GM20431 (cell line): ENCODE data around the gene NBDY.

Source experiments
- in situ Hi-C: fragments of 300-500 bp; cut with MseI, MboI; formaldehyde crosslinking; loops from one replicate; pipeline ENCODE4 v1.15.0; 2020; ENCODE audit warnings: low sequenced_read_pairs; ENCODE audit not compliant: unreplicated experiment

Gene NBDY

DNA sequence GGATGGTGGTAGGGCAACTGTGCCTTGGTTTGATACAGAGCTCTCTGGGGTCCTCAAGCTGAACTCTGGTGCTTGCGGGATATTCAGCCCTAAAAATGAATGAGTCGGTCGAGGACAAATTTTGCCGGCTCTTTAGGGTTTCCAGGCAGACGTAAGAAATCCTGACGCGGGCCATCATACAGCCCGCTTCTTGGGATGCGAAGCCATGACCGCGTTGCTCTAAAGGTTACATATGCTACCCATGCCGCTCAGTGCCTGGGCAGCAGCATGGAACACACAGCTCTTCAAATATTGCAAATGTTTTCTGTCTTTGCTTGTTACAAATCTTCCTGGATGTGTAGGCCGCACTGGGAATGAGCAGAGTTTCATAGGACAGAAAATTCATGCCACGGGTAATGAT is 55.6 kb downstream of the NBDY start:
- in situ Hi-C loops, result no loop called here

DNA sequence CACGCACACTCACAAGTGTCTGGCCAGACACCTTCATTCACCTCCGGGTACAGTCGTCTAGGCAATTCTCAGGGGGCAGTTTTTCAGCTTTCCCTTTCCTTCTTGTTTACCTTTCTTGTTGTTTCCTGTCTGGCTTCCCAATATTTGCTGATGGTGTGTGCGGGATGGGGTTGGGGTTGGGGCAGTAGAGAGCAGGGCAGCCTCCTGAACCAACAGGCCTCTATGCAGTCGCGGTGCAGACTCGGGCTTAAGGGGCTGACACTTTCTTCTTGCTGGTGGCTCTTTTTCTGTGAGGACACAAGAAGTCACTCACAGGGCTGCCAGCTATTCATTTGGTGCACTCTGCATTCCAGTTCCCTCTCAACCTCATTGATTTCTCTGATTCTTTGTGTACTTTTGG is 56.4 kb downstream of the NBDY start:
- in situ Hi-C loops, result no loop called here

DNA sequence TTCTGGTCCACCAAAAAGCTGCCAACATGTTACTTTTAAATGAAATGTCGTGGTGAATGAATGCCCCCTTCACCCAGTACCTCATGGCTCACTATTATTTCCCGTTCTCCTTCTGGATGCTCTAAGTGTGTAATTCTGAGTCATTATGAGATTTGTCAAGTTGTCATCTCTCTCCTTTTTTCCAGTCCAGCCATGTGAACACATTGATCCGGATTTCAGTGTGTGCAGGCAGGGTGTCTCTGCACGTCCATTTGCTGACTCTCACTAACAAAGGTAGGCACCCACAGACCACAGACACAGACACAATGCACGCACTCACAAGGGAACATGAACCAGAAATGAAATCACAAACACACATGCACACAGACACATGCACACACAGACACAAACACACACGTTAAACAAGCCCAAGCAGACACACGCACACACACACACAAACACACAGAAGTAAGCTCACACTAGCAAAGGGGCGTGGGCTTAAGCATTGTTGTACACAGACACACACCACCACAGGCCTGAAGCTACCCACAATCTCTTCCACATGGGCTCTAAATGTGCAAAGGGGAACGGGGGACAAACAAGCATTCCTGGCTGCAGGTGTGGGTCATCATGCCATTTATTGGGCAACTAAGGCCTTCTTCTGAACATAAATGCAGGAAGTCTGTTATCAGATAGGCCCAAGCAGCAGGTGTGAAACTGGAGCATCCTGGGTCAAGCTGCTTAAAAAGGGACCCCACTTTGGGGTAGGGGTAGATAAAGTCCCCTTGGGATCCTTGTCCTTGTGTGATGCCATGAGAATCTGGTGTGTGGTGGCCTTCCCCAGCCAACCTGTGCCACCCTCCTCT is 58.1 kb downstream of the NBDY start:
- in situ Hi-C loops, result no loop called here

DNA sequence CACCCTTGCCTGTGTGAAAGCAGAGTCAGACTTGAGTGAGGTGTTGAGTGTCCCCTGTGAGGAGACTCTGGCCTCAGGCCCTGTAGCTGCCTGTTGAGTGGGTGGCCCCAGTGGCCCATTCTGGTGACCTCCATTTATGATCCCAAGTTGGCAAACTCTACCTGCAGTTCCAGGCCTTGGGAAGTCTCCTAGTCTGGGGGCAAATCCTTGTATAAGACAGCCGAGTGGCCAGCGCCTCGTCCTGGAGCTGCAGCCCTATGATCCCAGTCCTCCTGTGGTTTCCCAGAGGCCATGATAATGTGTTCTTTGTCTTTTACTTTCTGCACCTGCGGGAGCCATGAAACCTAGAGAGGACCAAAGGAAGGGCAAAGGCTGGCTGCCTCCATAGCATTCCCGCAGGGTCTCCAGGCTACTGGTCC is 58.7 kb downstream of the NBDY start:
- in situ Hi-C loops, result no loop called here

DNA sequence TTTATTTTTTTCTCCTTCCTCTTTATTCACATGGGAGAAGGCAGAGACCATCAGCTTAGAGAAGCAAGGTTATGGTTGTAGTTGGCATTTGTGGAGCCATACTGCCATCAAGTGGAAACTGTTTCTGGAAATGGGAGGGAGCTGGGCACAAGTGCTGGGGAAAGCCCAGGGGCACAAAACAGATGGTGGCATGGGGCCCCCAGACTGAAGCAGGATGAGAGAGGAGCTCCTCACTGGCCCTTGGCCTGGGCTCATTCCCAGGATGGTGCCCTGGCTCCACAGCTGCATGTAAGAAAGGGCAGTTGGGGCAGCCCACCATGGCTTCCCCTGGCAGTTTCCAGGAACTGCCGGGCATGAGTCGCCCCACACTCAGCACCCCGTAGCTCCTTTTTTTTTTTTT is 59.2 kb downstream of the NBDY start:
- in situ Hi-C loops, result no loop called here

DNA sequence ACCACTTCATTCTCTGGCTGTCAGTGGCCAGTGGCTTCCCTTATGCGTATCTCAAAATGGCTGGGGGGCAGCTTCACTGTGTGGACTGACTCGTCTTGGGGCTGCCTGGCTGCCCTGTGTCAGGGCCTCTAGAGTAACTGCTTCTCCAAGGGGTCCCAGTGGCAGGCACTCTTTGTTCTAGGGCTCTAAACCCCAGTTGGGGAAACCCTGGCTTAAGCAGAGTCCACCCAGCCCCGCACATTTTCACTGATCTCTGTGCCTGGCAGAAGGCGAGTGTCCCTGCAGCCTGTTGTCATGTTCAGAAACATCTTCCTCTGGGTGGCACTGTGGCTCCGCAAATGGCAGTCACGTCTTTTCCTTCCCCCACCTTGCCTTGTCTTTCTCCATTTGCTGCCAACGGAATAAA is 59.7 kb downstream of the NBDY start:
- in situ Hi-C loops, result no loop called here

DNA sequence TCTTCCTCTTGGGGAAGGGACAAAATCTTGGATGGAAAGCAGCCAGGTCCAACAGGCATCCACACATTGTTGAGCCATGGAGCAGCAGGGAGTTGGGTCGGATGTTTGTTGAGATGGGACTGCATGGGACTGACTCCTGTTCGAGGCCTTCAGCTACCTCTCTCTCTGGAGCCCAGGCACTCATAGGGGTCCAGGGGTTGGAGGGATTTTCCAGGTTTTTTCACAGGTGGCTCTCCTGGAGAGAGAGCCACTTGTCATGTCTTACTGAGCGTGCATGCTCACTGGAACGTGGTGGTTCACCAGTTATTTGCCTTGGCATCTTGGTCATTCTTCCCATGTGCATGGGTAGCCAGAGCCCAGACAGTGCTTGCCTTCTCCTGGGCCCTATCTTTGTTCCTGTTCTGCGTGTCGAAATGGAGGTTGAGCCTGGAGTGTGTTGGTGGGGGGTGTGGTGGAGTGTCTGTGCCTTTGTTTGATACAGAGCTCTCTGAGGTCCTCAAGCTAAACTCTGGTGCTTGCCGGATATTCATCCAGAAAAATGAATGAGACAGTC is 60.6 kb downstream of the NBDY start:
- in situ Hi-C loops, result no loop called here

DNA sequence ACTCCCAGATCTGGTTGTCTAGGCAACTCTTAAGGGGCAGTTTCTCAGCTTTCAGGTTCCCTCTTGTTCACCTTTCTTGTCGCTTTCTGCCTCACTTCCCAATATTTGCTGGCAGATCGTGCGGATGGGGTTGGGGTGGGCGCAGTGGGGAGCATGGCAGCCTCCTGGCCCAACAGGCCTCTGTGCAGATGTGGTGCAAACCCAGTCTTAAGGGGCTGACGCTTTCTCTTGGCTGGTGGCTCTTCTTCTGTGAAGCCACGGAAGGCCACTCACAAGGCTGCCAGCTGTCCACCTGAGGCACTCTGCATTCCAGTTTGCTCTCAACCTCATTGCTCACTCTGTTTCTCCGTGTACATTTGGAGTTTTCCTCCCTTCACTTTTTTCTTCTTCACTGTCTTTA is 61.7 kb downstream of the NBDY start:
- in situ Hi-C loops, result no loop called here

DNA sequence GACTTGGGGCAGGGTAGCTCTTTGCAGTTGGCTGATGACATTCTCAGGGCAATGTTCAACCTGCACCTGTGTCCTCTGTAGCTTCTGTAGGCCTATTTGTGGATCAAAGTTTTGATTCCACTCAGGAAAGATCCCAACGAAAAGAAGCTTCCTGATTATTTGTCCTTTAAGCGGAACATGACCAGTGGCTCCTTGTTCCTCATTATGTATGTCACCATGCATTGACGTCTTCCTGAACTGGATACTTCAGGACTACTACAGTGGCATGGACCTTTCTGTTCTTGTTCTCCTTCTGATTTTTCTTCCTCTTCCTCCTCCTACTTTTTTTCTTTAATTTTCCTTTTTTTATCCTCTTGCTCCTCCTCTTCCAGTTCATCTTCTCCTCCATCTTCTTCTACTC is 62.4 kb downstream of the NBDY start:
- in situ Hi-C loops, result no loop called here

DNA sequence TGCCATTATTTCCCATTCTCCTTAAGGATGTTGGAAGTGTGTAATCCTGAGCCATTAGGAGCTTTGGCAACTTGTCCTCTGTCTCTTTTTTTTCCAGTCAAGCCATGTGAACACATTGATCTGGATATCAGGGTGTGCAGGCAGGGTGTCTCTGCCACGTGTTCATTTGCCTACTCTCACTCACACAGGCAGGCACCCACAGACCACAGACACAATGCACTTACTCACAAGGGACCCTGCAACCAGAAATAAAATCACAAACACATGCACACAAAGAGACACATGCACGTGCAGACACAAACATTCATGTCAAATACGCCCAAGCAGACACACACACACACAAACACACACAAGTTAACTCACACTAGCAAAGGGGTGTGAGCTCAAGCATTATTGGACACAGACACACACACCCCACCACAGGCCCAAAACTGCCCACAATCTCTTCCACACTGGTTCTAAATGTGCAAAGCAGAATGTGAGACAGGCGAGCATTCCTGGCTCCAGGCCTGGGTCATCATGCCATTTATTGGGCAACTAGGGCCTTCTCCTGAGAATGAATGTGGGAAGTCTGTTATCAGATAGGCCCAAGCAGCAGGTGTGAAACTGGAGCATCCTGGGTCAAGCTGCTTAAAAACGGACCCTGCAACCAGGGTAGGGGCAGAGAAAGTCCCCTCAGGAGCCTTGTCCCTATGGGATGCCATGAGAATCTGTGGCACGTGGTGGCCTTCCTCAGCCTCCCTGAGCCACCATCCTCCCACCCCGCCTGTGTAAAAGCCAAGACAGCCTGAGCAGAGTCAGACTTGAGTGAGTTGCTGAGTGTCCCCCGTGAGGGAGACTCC is 63.4 kb downstream of the NBDY start:
- in situ Hi-C loops, result no loop called here

DNA sequence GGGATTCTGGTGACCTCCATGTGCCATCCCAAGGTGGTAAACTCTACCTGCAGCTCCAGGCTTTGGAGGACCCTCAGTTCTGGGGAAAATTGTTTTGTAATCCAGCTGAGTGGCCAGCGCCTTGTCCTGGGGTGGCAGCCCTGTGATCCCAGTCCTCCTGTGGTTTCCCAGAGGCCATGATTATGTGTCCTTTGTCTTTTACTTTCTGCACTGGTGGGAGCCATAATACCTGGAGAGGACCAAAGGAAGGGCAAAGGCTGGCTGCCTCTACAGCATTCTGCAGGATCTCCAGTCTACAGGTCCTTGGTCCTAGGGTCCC is 64.0 kb downstream of the NBDY start:
- in situ Hi-C loops, result no loop called here

DNA sequence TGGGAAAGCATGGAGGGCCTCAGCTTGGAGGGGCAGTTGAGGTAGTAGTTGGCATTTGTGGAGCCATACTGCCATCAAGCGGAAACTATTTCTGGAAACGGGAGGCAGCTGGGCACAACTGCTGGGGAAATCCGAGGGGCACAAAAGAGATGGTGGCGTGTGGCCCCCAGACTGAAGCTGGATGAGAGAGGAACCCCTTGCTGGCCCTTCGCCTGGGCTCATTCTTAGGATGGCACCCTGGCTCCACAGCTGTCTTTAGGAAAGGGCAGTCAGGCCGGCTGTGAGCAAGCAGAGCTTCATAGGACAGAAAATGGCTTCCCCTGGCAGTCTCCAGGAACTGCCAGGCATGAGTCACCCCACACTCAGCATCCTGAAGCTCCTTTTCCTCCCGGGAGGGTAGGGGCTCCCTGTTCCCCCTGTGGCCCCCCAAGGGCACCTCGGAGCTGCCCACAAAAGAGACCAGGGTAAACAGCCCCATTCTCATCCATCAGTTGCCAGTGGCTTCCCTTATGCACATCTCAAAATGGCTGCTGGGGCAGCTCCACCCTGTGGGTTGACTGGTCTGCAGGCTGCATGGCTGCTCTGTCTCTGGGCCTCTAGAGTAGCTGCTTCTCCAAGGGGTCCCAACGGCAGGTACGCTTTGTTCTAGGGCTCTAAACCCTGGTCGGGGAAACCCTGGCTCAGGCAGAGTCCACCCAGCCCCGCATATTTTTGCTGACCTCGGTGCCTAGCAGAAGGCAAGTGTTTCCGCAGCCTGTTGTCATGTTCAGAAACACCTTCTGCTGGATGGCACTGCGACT is 64.7 kb downstream of the NBDY start:
- in situ Hi-C loops, result no loop called here

DNA sequence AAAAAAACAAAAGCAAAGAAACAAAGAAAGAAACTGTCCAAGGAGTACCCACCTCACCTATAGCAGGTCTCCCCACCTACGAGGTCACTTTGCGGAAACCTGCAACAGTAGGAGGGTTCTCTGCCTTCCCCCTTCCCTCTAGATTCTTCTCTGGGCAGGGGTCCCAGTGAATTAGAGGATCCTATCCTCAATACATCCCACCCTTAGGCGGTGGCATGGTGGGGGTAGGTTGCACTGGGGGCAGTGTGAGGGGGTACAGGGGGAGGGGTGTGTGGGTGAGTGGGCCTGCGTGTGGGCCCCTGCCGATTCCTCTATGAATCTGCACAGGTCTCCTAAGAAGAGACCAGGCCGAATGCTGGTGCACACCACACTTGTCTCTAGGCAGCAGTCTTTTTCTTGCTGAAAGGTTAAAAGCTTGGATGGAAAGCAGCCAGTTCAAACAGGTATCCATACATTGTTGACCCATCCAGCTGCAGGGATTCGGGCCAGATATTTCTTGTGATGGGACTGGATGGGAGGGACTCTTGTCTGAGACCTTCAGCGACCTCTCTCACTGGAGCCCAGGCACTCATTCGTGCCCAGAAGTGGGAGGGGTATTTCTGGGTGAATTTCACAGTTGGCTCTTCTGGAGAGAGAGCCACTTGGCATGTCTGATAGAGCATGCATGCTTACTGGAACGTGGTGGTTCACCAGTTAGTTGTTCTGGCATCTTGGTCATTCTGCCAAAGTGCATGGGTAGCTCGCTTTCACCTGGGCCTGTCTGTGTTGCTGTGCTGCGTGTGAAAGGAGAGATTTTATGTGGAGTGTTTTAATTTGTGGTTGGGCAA is 65.6 kb downstream of the NBDY start:
- in situ Hi-C loops, result no loop called here

DNA sequence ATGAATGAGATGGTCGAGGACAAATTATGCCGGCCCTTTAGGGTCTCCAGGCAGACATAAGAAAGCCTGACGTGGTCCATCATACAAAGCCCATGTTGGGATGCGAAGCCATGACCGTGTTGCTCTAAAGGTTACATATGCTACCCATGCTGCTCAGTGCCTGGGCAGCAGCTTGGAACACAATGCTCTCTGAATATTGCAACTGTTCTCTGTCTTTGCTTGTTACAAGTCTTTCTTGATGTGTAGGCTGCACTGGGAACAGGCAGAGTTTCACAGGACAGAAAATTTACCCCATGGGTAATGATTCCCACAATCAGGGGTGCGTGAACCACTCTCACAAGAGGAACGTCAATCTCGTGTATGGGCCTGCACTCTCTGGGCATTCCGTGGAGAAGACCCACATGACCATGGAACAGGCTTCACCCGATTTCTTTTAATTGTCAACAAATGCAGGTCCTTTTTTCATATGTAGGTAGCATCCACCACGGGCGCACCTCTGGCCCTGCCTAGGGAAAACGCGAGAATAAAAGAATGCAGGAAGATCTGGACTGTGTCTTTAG is 66.3 kb downstream of the NBDY start:
- in situ Hi-C loops, result no loop called here

DNA sequence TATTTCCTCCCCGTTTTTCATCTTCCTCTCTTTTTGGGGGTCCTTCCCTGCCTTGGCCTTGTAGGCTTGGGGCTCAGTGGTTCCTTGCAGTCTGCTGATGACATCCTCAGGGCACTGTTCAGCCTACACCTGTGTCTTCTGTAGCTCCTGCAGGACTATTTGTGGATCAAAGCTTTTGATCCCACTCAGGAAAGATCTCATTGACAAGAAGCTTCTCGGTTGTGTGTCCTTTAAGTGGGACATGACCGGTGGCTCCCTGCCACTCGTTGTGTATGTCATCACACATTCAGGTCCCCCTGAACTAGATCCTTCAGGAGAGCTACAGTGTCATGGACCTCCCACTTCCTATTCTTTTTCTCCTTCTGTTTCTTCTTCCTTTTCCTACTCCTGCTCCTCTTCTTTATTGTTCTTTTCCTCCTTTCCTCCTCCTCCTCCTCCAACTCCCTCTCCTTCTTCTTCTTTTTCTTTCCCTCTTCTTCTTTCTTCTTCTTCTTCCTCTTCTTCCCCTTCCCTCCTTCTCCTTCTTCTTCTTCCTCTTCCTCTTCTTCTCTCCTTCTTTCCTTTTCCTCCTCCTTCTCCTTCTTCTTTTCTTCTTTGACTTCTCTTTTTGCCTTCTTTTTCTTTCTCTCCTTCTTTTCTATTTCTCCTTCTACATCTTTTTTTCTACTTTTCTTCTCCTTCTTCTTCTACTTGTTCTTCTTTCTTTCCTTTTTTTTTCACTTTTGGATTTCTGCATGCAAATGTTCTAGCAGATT is 67.8 kb downstream of the NBDY start:
- in situ Hi-C loops, result no loop called here

DNA sequence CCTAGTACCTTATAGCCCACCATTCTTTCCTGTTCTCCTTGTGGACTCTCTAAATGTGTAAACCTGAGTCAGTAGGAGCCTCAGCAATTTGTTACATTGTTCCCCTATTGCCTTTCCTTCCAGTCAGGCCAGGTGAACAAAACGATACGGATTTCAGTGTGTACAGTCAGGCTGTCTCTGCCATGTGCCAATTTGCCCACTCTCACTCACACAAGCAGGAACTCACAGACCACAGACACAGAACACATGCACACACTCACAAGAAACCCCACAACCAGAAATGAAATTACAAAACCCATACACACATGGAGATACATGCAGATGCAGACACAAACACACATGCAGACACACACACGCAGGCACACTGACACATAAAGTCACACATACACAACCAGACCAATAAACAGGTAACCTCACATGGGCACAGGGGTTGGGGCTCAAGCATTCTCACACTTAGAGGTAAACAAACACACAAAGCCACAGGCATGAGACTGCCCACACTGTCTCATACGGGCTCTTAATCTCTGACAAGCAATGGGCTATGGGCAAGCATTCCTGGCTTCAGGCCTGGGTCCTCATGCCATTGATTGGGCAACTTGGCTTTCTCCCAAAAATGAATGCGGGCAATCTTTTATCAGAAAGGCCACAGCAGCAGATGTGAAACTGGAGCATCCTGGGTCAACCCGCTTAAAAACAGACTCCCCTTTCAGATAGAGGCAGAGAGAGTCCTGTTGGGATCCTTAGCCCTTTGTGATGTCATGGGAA is 68.7 kb downstream of the NBDY start:
- in situ Hi-C loops, result no loop called here

DNA sequence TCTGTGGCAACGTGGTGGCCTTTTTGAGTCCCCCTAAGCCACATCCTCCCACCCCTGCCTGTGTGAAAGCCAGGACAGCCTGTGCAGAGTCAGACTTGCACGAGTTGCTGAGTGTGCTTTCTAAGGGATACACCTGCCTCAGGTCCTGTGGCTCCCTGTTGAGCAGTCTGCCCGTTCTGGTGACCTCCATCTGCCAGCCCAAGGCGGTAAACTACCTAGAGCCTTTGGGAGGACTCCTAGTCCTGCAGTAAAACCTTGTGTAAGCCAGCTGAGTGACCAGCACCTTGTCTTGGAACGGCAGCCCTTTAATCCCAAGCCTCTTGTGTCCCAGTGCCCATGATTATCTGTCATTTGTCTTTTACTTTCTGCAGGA is 69.3 kb downstream of the NBDY start:
- in situ Hi-C loops, result no loop called here
